Naive B cell (primary cell): ENCODE data around the gene SLC39A11. TPM values are rescaled to one million over a fixed set of nuclear protein-coding genes. Genes with fewer than 3 reads are reported as not detected.

Experiments used
- ATAC-seq, 2 donors: fragments of 150-1000 bp; cut with Tn5 transposase; 2 replicates each; pipeline ENCODE4 v1.10.0; 2021; ENCODE audit warnings: low read depth in 2 of 2, mild to moderate bottlenecking in 2 of 2, moderate library complexity in 2 of 2
- DNase-seq: peaks from one replicate; pipeline ENCODE4 v3.0.0; 2022
- H3K27ac Mint-ChIP-seq, 6 donors: one replicate each; pipeline ENCODE4 v1.8.0; 2020 to 2022; ENCODE audit warnings: mild to moderate bottlenecking in 6 of 6, mixed read lengths in 6 of 6, moderate library complexity in 5 of 6, inconsistent platforms in 2 of 6
- H3K27me3 Mint-ChIP-seq, 3 donors: one replicate each; pipeline ENCODE4 v1.8.0; 2021 to 2022; ENCODE audit warnings: mixed read lengths in 3 of 3, mild to moderate bottlenecking in 1 of 3
- H3K36me3 Mint-ChIP-seq, 2 donors: one replicate each; pipeline ENCODE4 v1.8.0; 2020 to 2022; ENCODE audit warnings: mixed read lengths in 2 of 2, inconsistent platforms in 1 of 2, mild to moderate bottlenecking in 1 of 2
- H3K4me1 Mint-ChIP-seq, 3 donors: one replicate each; pipeline ENCODE4 v1.8.0; 2020 to 2022; ENCODE audit warnings: mixed read lengths in 3 of 3, inconsistent platforms in 1 of 3, mild to moderate bottlenecking in 1 of 3, moderate library complexity in 1 of 3
- H3K4me3 Mint-ChIP-seq, 8 donors: one replicate each; pipeline ENCODE4 v1.8.0; 2020 to 2022; ENCODE audit warnings: mild to moderate bottlenecking in 8 of 8, mixed read lengths in 8 of 8, moderate library complexity in 8 of 8, inconsistent platforms in 2 of 8
- H3K9me3 Mint-ChIP-seq, 7 donors: one replicate each; pipeline ENCODE4 v1.8.0; 2020 to 2022; ENCODE audit warnings: mixed read lengths in 7 of 7, mild to moderate bottlenecking in 5 of 7, inconsistent platforms in 2 of 7, moderate library complexity in 1 of 7
- polyA plus RNA-seq, 6 donors: library from polyadenylated mRNA; unstranded; fragments of 300-500 nt; fragmentation: Illumina TruSeq; gene quantifications; one replicate each; pipeline ENCODE4 v1.2.3, GENCODE V29; 2021; ENCODE audit warnings: low read depth in 6 of 6

The SLC39A11 gene
- polyA plus RNA-seq, 6 donors from 2014 or later: 8.5 to 15.2 (median 12.1) TPM

GRCh38 chr17:72616447-72616846 lies 476.0 kb downstream of the SLC39A11 start:
- no peak for ATAC-seq
- Mint-ChIP-seq H3K27ac (no peak overlapping the region), H3K4me3 (no peak overlapping the region), H3K9me3 (peaks cover 0 to 2% (median 0%) of the 10 kb centered on the region in 7 donors), H3K36me3 (no peaks in the 10 kb centered on the region), H3K27me3 (peaks cover 46 to 70% (median 62%) of the 10 kb centered on the region in 3 donors), H3K4me1 (peaks cover 6 to 8% (median 8%) of the 10 kb centered on the region in 3 donors)
- no peak for DNase-seq

DNA sequence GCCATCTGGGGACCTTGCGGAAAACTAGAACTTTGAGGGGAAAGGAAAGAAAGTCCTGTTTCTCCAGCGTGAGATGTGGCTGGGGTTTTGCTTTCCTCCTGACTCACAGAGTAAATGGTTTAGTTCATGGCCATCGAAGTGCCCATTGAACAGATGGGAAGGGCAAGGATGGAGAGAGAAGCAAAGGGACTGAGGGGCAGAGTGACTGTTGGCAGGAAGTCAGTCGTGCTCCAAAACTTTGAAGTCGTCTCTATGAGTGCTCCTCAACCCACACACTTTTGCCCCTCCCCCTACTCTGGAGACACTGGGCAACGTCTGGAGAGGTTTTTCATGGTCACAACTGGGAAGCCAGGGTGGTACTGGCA lies 476.9 kb downstream of the SLC39A11 start:
- Mint-ChIP-seq H3K4me3 (peak overlapping the region in 1 of 8 donors; percentile 75), H3K27me3 (peaks cover 49 to 70% (median 62%) of the 10 kb centered on the region in 3 donors), H3K36me3 (no peaks in the 10 kb centered on the region), H3K4me1 (peaks cover 6 to 8% (median 8%) of the 10 kb centered on the region in 3 donors), H3K9me3 (peaks cover 0 to 2% (median 0%) of the 10 kb centered on the region in 7 donors), H3K27ac (no peak overlapping the region)
- no peak for DNase-seq
- no peak for ATAC-seq

DNA sequence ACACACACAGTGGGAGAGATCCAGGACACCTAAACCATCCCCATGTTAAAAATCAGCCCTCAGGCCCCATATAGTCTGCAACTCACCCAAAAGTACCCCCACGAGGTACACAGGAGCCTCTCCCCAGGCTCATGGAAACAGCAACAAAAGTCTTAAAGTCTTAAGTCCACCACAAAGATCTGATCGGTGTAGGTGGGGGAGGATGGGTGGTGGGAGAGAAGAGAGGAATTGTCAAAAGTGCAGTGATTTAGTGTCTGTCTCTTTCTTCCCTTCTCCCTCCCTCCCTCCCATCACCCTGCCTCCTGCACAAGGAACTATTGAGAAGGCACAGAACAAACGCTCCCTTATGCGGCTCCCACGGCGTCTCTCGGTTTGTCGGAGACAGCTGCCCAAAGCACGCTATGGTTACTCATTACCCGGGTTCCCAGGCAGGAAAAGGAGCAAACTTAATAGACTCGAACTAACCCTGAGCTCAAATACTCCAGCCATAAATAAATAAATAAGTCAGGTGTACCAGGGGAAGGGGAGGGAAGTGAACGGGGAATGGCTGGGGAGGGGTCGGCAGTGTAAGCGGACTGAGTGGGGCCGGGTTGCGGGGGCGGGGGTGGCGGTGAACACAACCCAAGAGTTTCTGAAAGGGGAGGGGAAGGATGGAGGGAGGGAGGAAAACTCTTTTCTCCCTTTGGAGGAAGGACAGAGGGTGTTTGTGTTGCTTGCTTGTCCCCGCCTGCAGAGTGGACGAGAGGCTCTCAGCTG lies 477.4 kb downstream of the SLC39A11 start:
- Mint-ChIP-seq H3K27ac (no peak overlapping the region), H3K9me3 (peaks cover 0 to 2% (median 0%) of the 10 kb centered on the region in 7 donors), H3K27me3 (peaks cover 49 to 69% (median 66%) of the 10 kb centered on the region in 3 donors), H3K36me3 (no peaks in the 10 kb centered on the region), H3K4me3 (peak overlapping the region in 1 of 8 donors; percentile 75), H3K4me1 (peaks cover 6 to 8% (median 8%) of the 10 kb centered on the region in 3 donors)
- DNase-seq (no peak), ATAC-seq (no peak)

- Mint-ChIP-seq H3K9me3 (peaks cover 0 to 2% (median 0%) of the 10 kb centered on the region in 7 donors), H3K27me3 (peaks cover 45 to 66% (median 63%) of the 10 kb centered on the region in 3 donors), H3K27ac (no peak overlapping the region), H3K4me1 (peaks cover 6 to 8% (median 8%) of the 10 kb centered on the region in 3 donors), H3K36me3 (no peaks in the 10 kb centered on the region), H3K4me3 (no peak overlapping the region)
- ATAC-seq (no peak), DNase-seq (no peak)
Observed at GRCh38 chr17:72614476-72614870, 478.0 kb downstream of the SLC39A11 start.

DNA sequence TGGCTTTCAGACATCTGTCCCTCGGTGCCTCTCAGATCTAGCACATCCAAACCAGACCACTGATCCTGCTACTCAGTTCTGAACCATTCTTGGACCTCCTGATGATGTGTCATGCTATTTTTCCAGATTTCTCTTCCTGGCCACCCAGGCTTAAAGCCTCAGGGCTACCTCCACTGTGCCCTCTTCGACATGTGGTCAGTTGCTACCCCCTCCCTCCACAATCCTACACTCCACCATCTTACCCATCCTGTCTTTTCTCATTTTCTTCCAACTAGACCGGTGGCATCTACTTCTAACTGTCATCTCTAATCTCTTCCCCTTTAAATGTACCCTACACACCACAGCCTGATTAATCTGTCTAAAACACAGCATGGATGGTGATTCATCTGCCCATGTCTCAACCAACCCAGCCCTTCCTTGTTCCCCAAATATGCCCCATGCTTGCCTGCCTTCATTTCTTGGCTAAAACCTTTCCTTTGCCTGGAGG lies 478.6 kb downstream of the SLC39A11 start:
- peaks cover 0 to 2% (median 0%) of the 10 kb centered on the region in 7 donors for H3K9me3 Mint-ChIP-seq
- peaks cover 42 to 60% (median 57%) of the 10 kb centered on the region in 3 donors for H3K27me3 Mint-ChIP-seq
- ATAC-seq (no peak), DNase-seq (no peak)
- H3K4me3 Mint-ChIP-seq: no peak overlapping the region
- no peaks in the 10 kb centered on the region for H3K36me3 Mint-ChIP-seq
- no peak overlapping the region for H3K27ac Mint-ChIP-seq
- H3K4me1 Mint-ChIP-seq: peaks cover 6 to 8% (median 8%) of the 10 kb centered on the region in 3 donors

DNA sequence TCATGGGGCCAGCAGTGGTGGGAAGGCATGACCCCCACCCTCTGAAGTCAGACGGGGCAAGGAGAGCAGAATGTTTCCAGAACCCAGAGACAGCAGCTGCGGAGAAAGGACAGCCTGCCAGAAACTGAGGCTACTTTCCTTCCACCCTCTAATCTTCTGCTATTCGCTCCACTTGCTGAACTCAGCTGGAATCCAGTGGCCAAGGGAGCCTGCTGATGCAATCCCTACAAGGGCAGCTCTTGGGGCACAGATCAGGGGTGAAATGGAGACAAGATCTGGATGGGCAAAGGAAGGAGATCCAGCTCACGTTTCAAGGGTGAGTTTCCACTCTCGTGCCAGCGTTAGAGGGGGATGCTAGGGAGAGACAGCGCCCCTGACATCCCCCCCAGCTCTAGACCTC lies 479.1 kb downstream of the SLC39A11 start:
- Mint-ChIP-seq H3K27ac (no peak overlapping the region), H3K36me3 (peaks cover 0 to 2% of the 10 kb centered on the region in 2 donors), H3K9me3 (peaks cover 0 to 6% (median 4%) of the 10 kb centered on the region in 7 donors), H3K4me1 (peaks cover 6 to 8% (median 7%) of the 10 kb centered on the region in 3 donors), H3K4me3 (no peak overlapping the region), H3K27me3 (peaks cover 37 to 56% (median 53%) of the 10 kb centered on the region in 3 donors)
- no peak for ATAC-seq
- DNase-seq: no peak

- peak overlapping the region in 1 of 6 donors; percentile 54 for H3K27ac Mint-ChIP-seq
Observed at GRCh38 chr17:72611172-72611571, 481.3 kb downstream of the SLC39A11 start.

DNA sequence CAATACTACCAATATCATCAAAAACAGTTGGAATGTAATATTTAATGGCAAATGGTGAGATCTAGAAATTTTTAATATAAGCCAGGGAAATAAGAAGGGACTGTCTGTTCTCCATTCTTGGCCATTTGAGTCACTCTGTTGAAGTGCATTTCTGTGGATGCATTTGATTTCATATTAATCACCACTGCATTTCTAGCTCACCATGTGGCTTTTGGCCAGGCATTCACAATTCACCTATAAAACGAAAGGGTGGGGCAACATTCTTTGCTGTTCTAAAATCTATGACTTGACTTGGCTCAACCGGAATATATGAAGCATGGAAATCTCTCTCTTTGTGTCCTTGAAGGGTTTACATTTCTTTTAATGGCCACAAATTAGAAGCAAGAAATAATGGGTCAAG lies 483.0 kb downstream of the SLC39A11 start:
- H3K36me3 Mint-ChIP-seq: peaks cover 0 to 14% of the 10 kb centered on the region in 2 donors

More at GRCh38 chr17:72611172-72611571, 481.3 kb downstream of the SLC39A11 start:
- peak overlapping the region in 1 of 8 donors; percentile 70 for H3K4me3 Mint-ChIP-seq
- peaks cover 26 to 36% (median 35%) of the 10 kb centered on the region in 3 donors for H3K27me3 Mint-ChIP-seq
- peaks cover 6 to 22% (median 13%) of the 10 kb centered on the region in 7 donors for H3K9me3 Mint-ChIP-seq
- no peak for ATAC-seq
- H3K4me1 Mint-ChIP-seq: no peaks in the 10 kb centered on the region
- DNase-seq: no peak
- peaks cover 0 to 14% of the 10 kb centered on the region in 2 donors for H3K36me3 Mint-ChIP-seq

GRCh38 chr17:72608436-72608835 lies 484.1 kb downstream of the SLC39A11 start:
- H3K4me3 Mint-ChIP-seq: no peak overlapping the region
- DNase-seq (no peak), ATAC-seq (no peak)
- no peak overlapping the region for H3K27ac Mint-ChIP-seq
- peaks cover 16 to 18% (median 17%) of the 10 kb centered on the region in 3 donors for H3K27me3 Mint-ChIP-seq
- peaks cover 0 to 14% of the 10 kb centered on the region in 2 donors for H3K36me3 Mint-ChIP-seq
- H3K4me1 Mint-ChIP-seq: no peaks in the 10 kb centered on the region
- H3K9me3 Mint-ChIP-seq: peaks cover 6 to 22% (median 13%) of the 10 kb centered on the region in 7 donors

More for the DNA sequence above, 483.0 kb downstream of the SLC39A11 start:
- Mint-ChIP-seq H3K4me3 (no peak overlapping the region), H3K27ac (no peak overlapping the region), H3K4me1 (no peaks in the 10 kb centered on the region), H3K27me3 (peaks cover 22 to 25% (median 22%) of the 10 kb centered on the region in 3 donors), H3K9me3 (peaks cover 6 to 22% (median 13%) of the 10 kb centered on the region in 7 donors)
- no peak for ATAC-seq
- no peak for DNase-seq

DNA sequence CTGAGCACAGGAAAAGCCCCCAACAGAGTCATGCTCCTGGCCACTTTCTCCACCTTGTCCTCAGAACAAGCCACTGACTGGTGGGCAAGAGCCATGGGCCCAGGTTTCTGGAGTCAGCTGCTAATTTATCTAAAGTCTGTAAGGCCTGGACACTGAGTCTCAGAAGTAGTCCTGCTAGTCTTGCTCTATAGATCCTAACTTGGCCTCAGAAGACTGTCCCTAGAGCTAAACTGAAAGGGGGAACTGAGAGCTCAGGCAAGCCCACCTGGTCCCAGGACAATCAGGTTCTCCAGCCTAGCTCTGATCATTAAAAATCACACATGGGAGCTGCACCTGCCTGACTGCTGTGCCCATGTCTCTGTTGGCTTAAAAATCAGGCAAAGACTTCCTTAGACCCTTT lies 485.8 kb downstream of the SLC39A11 start:
- peaks cover 0 to 14% of the 10 kb centered on the region in 2 donors for H3K36me3 Mint-ChIP-seq

DNA sequence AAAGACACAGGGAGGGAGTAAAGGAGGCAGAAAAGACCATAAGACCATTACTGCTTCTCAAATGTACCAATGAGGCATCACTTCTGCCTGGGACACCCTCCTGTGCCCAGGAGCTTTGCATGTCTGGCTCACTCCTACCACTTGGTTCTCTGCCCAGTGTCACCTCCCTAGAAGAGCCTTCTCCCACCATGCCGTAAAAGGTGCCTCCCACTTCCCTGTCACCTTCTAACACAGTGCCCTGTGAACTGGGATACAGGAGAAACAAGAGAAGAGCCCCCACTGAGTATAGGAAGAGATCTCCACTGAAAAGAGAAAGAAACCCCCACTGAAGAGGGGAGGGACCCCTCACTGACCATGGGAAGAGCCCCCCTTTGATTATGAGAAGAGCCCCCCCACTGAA lies 486.9 kb downstream of the SLC39A11 start:
- DNase-seq (no peak), ATAC-seq (no peak)
- peaks cover 0 to 14% of the 10 kb centered on the region in 2 donors for H3K36me3 Mint-ChIP-seq
- no peaks in the 10 kb centered on the region for H3K4me1 Mint-ChIP-seq
- H3K9me3 Mint-ChIP-seq: peaks cover 8 to 22% (median 13%) of the 10 kb centered on the region in 7 donors
- peak overlapping the region in 1 of 6 donors; percentile 38 for H3K27ac Mint-ChIP-seq
- no peak overlapping the region for H3K4me3 Mint-ChIP-seq
- peaks cover 17 to 27% (median 26%) of the 10 kb centered on the region in 3 donors for H3K27me3 Mint-ChIP-seq

More for the DNA sequence above, 485.8 kb downstream of the SLC39A11 start:
- H3K9me3 Mint-ChIP-seq: peaks cover 6 to 22% (median 13%) of the 10 kb centered on the region in 7 donors
- H3K4me1 Mint-ChIP-seq: no peaks in the 10 kb centered on the region
- H3K27ac Mint-ChIP-seq: no peak overlapping the region
- no peak overlapping the region for H3K4me3 Mint-ChIP-seq
- ATAC-seq (no peak), DNase-seq (no peak)
- H3K27me3 Mint-ChIP-seq: peaks cover 16 to 18% (median 18%) of the 10 kb centered on the region in 3 donors

DNA sequence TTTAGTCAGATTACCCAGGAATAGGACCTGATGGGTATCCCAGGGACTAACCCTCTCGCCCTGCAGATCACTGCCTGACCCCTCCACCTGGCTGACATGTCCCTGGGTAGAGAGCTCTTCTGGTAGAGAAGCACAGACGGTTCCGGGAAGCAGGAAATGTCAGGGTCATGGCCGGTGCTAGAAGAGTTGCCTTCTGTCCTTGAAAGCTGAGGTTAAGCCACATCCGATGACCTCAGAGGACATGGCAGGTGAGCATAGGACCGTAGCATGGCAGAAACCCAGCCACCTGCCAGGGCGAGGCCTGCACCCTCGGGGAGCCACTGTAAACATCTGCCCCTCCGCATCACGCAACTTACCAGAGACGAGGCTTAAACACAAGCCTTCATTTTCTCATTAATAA lies 488.0 kb downstream of the SLC39A11 start:
- H3K36me3 Mint-ChIP-seq: peaks cover 0 to 14% of the 10 kb centered on the region in 2 donors
- H3K4me1 Mint-ChIP-seq: no peaks in the 10 kb centered on the region
- H3K9me3 Mint-ChIP-seq: peaks cover 8 to 22% (median 13%) of the 10 kb centered on the region in 7 donors
- H3K27ac Mint-ChIP-seq: peak overlapping the region in 1 of 6 donors; percentile 29
- no peak for ATAC-seq
- peaks cover 24 to 34% (median 28%) of the 10 kb centered on the region in 3 donors for H3K27me3 Mint-ChIP-seq
- DNase-seq: no peak
- peak overlapping the region in 1 of 8 donors; percentile 71 for H3K4me3 Mint-ChIP-seq

- no peak overlapping the region for H3K4me3 Mint-ChIP-seq
- peaks cover 0 to 14% of the 10 kb centered on the region in 2 donors for H3K36me3 Mint-ChIP-seq
- no peak overlapping the region for H3K27ac Mint-ChIP-seq
- H3K27me3 Mint-ChIP-seq: peaks cover 31 to 40% (median 32%) of the 10 kb centered on the region in 3 donors
- ATAC-seq (no peak), DNase-seq (no peak)
- peaks cover 8 to 19% (median 12%) of the 10 kb centered on the region in 7 donors for H3K9me3 Mint-ChIP-seq
- H3K4me1 Mint-ChIP-seq: no peaks in the 10 kb centered on the region
Observed at GRCh38 chr17:72603420-72604242, 488.9 kb downstream of the SLC39A11 start.
